HepG2 (cell line): Measurements from ENCODE around the gene MRFAP1. TPM values are rescaled to one million over a fixed set of nuclear protein-coding genes. Genes with fewer than 3 reads are reported as not detected.

Experiments
- BRCA1 ChIP-seq: sonication (generic); formaldehyde crosslinking; IDR thresholded peaks from 2 replicates; pipeline ENCODE4 v1.4.0; 2020; ENCODE audit warnings: missing genetic modification reagents
- GATAD2A ChIP-seq: IDR thresholded peaks from 2 replicates; pipeline ENCODE4 v1.6.1; 2016
- KMT2B ChIP-seq: IDR thresholded peaks from 2 replicates; pipeline ENCODE4 v1.6.1; 2016; ENCODE audit warnings: missing genetic modification reagents, missing compliant biosample characterization
- SMAD9 ChIP-seq: sonication (generic); formaldehyde crosslinking; IDR thresholded peaks from 2 replicates; pipeline ENCODE4 v1.5.1; 2020; ENCODE audit warnings: mild to moderate bottlenecking, missing genetic modification reagents
- ZNF629 ChIP-seq: sonication (generic); formaldehyde crosslinking; conservative IDR thresholded peaks from 2 replicates; pipeline ENCODE4 v1.5.0; 2020; ENCODE audit warnings: missing genetic modification reagents
- ZNF83 ChIP-seq: sonication (generic); formaldehyde crosslinking; IDR thresholded peaks from 2 replicates; pipeline ENCODE4 v1.4.0; 2020; ENCODE audit warnings: missing genetic modification reagents, mild to moderate bottlenecking, borderline replicate concordance
- polyA plus RNA-seq, 8 experiments: library from polyadenylated mRNA; depleted of rRNA in 3 of 8; stranded (reverse) in 7 of 8; unstranded in 1 of 8; fragments of >200 nt; fragmentation: Illumina TruSeq in 4 of 8; extraction: Trizol in 4 of 8; gene quantifications; 2 replicates each; pipeline versions ENCODE4 v1.2.1 to v1.2.3, GENCODE V29; 2011 to 2016; ENCODE audit warnings: low read depth in 4 of 8, missing spikeins in 1 of 8, mixed read lengths in 1 of 8; ENCODE audit not compliant: insufficient read depth in 1 of 8
- total RNA-seq, 5 experiments: library from RNA; depleted of rRNA; stranded (reverse); fragments of >200 nt; fragmentation: Illumina TruSeq; extraction: Trizol; gene quantifications; 2 replicates each; pipeline ENCODE4 v1.2.3, GENCODE V29; 2016; ENCODE audit warnings: low read depth in 1 of 5
- TF ChIP-seq, protein P1 (sequence below): sonication (generic); formaldehyde crosslinking; IDR thresholded peaks from 2 replicates; pipeline ENCODE4 v1.4.0; 2020; ENCODE audit warnings: missing genetic modification reagents
- TF ChIP-seq, protein P2 (sequence below): sonication (generic); formaldehyde crosslinking; IDR thresholded peaks from 2 replicates; pipeline ENCODE4 v1.4.0; 2020; ENCODE audit warnings: mild to moderate bottlenecking, missing genetic modification reagents
- TF ChIP-seq, protein P3 (sequence below): sonication (generic); formaldehyde crosslinking; IDR thresholded peaks from 2 replicates; pipeline ENCODE4 v1.4.0; 2020; ENCODE audit warnings: missing genetic modification reagents, borderline replicate concordance

MRFAP1 gene
- total and polyA plus RNA-seq, 2 of the 13 experiments (the other 11 are each of a cell fraction or from before 2014, with no cell fraction given): 112 to 158 TPM

DNA sequence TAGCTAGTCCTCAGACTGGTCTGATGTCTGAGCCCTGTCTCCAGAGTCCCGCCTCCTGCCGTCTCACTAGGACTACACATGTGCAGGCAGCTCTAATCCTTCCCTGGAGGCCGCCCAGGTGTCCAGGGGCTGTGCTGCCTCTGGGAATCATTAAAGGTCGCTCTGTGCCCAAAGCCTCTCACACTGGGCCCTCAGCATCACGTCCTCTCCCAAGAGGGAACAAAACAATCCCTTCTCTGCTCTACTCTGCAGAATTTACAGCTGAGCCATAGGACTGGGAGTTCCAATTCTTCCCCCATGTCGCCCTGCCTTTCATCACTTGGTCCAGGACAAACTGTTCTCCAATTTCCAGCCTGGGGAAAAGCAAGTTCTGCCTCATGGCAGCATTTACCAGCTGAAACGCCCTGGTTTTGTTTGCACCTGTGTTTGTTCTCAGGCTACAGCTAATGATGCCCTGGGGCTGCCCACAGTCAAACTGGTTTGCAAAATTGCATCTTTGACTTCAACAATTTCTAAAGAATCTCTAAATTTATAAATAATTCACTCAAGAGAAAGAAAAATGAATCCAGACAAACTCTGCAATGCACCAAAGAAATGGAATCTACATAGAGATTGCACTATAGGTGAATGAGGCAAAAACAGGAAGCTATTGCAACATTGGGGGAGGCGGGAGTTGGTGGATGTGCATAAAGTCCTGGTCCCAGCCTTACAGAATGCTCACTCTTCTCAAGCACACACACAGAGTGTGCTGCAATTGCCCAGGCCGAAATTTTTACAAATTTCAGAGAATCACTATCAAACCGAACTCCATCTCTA, 7.2 kb upstream of the MRFAP1 start (continued):
- TF ChIP-seq, protein P1, sequence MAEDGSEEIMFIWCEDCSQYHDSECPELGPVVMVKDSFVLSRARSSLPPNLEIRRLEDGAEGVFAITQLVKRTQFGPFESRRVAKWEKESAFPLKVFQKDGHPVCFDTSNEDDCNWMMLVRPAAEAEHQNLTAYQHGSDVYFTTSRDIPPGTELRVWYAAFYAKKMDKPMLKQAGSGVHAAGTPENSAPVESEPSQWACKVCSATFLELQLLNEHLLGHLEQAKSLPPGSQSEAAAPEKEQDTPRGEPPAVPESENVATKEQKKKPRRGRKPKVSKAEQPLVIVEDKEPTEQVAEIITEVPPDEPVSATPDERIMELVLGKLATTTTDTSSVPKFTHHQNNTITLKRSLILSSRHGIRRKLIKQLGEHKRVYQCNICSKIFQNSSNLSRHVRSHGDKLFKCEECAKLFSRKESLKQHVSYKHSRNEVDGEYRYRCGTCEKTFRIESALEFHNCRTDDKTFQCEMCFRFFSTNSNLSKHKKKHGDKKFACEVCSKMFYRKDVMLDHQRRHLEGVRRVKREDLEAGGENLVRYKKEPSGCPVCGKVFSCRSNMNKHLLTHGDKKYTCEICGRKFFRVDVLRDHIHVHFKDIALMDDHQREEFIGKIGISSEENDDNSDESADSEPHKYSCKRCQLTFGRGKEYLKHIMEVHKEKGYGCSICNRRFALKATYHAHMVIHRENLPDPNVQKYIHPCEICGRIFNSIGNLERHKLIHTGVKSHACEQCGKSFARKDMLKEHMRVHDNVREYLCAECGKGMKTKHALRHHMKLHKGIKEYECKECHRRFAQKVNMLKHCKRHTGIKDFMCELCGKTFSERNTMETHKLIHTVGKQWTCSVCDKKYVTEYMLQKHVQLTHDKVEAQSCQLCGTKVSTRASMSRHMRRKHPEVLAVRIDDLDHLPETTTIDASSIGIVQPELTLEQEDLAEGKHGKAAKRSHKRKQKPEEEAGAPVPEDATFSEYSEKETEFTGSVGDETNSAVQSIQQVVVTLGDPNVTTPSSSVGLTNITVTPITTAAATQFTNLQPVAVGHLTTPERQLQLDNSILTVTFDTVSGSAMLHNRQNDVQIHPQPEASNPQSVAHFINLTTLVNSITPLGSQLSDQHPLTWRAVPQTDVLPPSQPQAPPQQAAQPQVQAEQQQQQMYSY: no peak
- TF ChIP-seq, protein P2, sequence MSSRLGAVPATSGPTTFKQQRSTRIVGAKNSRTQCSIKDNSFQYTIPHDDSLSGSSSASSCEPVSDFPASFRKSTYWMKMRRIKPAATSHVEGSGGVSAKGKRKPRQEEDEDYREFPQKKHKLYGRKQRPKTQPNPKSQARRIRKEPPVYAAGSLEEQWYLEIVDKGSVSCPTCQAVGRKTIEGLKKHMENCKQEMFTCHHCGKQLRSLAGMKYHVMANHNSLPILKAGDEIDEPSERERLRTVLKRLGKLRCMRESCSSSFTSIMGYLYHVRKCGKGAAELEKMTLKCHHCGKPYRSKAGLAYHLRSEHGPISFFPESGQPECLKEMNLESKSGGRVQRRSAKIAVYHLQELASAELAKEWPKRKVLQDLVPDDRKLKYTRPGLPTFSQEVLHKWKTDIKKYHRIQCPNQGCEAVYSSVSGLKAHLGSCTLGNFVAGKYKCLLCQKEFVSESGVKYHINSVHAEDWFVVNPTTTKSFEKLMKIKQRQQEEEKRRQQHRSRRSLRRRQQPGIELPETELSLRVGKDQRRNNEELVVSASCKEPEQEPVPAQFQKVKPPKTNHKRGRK (CRISPR knock-in tag): no peak
- TF ChIP-seq ZNF629 (CRISPR knock-in tag) (no peak), KMT2B (CRISPR knock-in tag) (0 out of 2 replicates have a peak, but pooled peaks have one; percentile 25), GATAD2A (CRISPR knock-in tag) (peak; percentile 88), BRCA1 (CRISPR knock-in tag) (no peak), SMAD9 (CRISPR knock-in tag) (no peak), ZNF83 (CRISPR knock-in tag) (no peak)
- TF ChIP-seq, protein P3, sequence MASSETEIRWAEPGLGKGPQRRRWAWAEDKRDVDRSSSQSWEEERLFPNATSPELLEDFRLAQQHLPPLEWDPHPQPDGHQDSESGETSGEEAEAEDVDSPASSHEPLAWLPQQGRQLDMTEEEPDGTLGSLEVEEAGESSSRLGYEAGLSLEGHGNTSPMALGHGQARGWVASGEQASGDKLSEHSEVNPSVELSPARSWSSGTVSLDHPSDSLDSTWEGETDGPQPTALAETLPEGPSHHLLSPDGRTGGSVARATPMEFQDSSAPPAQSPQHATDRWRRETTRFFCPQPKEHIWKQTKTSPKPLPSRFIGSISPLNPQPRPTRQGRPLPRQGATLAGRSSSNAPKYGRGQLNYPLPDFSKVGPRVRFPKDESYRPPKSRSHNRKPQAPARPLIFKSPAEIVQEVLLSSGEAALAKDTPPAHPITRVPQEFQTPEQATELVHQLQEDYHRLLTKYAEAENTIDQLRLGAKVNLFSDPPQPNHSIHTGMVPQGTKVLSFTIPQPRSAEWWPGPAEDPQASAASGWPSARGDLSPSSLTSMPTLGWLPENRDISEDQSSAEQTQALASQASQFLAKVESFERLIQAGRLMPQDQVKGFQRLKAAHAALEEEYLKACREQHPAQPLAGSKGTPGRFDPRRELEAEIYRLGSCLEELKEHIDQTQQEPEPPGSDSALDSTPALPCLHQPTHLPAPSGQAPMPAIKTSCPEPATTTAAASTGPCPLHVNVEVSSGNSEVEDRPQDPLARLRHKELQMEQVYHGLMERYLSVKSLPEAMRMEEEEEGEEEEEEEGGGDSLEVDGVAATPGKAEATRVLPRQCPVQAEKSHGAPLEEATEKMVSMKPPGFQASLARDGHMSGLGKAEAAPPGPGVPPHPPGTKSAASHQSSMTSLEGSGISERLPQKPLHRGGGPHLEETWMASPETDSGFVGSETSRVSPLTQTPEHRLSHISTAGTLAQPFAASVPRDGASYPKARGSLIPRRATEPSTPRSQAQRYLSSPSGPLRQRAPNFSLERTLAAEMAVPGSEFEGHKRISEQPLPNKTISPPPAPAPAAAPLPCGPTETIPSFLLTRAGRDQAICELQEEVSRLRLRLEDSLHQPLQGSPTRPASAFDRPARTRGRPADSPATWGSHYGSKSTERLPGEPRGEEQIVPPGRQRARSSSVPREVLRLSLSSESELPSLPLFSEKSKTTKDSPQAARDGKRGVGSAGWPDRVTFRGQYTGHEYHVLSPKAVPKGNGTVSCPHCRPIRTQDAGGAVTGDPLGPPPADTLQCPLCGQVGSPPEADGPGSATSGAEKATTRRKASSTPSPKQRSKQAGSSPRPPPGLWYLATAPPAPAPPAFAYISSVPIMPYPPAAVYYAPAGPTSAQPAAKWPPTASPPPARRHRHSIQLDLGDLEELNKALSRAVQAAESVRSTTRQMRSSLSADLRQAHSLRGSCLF: no peak
